Lower leg skin (tissue), 3 donors: ENCODE data around the gene UMODL1.

Source experiments
- CTCF ChIP-seq, 3 donors: fragments of 450-650 bp; IDR thresholded peaks; one replicate each; pipeline ENCODE4 v1.5.1; 2016; ENCODE audit warnings: antibody characterized with exemption in 3 of 3, mild to moderate bottlenecking in 3 of 3, moderate library complexity in 2 of 3
- POLR2A ChIP-seq, 2 donors: fragments of 450-650 bp; IDR thresholded peaks; one replicate each; pipeline ENCODE4 v1.6.1; 2016 to 2017; ENCODE audit warnings: antibody characterized with exemption in 2 of 2, mild to moderate bottlenecking in 1 of 2, moderate library complexity in 1 of 2

- no peak for TF ChIP-seq POLR2A (IDR thresholded peaks at IDR 0.05)
- TF ChIP-seq CTCF (IDR thresholded peaks at IDR 0.05) = no peak
Measured at GRCh38 chr21:42069327-42069726, 1.8 kb upstream of the UMODL1 start.
